GM23338 (cell line): ENCODE results near the gene WNK2. TPM values are rescaled to one million over a fixed set of nuclear protein-coding genes. Genes with fewer than 3 reads are reported as not detected.

ENCODE experiments used
- ATAC-seq: fragments of 200-7000 bp; cut with Tn5 transposase; 3 replicates; pipeline ENCODE4 v1.9.1; 2020
- DNase-seq: peaks from one replicate; pipeline ENCODE4 v3.0.0-alpha.2; 2015; ENCODE audit warnings: low spot score
- H2AFZ ChIP-seq: fragments of 200-600 bp; sonication (generic); 2 replicates; pipeline ENCODE4 v1.8.0; 2016; ENCODE audit warnings: antibody characterized with exemption, mild to moderate bottlenecking, moderate library complexity
- H3F3A ChIP-seq: fragments of 200-600 bp; sonication (generic); replicated peaks from 2 replicates; pipeline ENCODE4 v1.8.0; 2017; ENCODE audit warnings: antibody characterized with exemption, mixed run types, low read depth
- H3K27ac ChIP-seq: fragments of 200-600 bp; sonication (generic); 2 replicates; pipeline ENCODE4 v1.6.1; 2016; ENCODE audit warnings: low read depth
- H3K27me3 ChIP-seq: fragments of 200-600 bp; sonication (generic); 2 replicates; pipeline ENCODE4 v1.8.0; 2016; ENCODE audit warnings: mild to moderate bottlenecking, mixed run types, moderate library complexity; ENCODE audit not compliant: insufficient read depth
- H3K36me3 ChIP-seq: fragments of 200-600 bp; sonication (generic); 2 replicates; pipeline ENCODE4 v1.8.0; 2016; ENCODE audit warnings: mild to moderate bottlenecking; ENCODE audit not compliant: insufficient read depth
- H3K4me1 ChIP-seq: fragments of 200-600 bp; sonication (generic); 2 replicates; pipeline ENCODE4 v1.8.0; 2016; ENCODE audit warnings: mild to moderate bottlenecking, moderate library complexity; ENCODE audit not compliant: insufficient read depth
- H3K4me2 ChIP-seq: fragments of 200-600 bp; sonication (generic); 2 replicates; pipeline ENCODE4 v1.7.1; 2017; ENCODE audit warnings: mixed run types
- H3K4me3 ChIP-seq: fragments of 200-600 bp; sonication (generic); 2 replicates; pipeline ENCODE4 v1.6.1; 2016; ENCODE audit warnings: mixed run types
- H3K79me2 ChIP-seq: fragments of 200-600 bp; sonication (generic); replicated peaks from 2 replicates; pipeline ENCODE4 v1.8.0; 2017; ENCODE audit warnings: mild to moderate bottlenecking; ENCODE audit not compliant: insufficient read depth
- H3K9me2 ChIP-seq: fragments of 200-600 bp; sonication (generic); 2 replicates; pipeline ENCODE4 v1.8.0; 2017; ENCODE audit not compliant: insufficient read depth
- H4K20me1 ChIP-seq: fragments of 200-600 bp; sonication (generic); replicated peaks from 2 replicates; pipeline ENCODE4 v1.8.0; 2017; ENCODE audit warnings: mild to moderate bottlenecking; ENCODE audit not compliant: insufficient read depth
- H3K27ac Mint-ChIP-seq: 2 replicates; pipeline ENCODE4 v1.8.0; 2020; ENCODE audit warnings: inconsistent platforms, mild to moderate bottlenecking, moderate library complexity, mixed read lengths
- H3K27me3 Mint-ChIP-seq: 3 replicates; pipeline ENCODE4 v1.8.0; 2022; ENCODE audit warnings: low read depth, mild to moderate bottlenecking, moderate library complexity, mixed read lengths, inconsistent platforms; ENCODE audit not compliant: insufficient read depth, poor library complexity
- H3K36me3 Mint-ChIP-seq: 3 replicates; pipeline ENCODE4 v1.8.0; 2021; ENCODE audit warnings: low read depth, mild to moderate bottlenecking, inconsistent platforms, moderate library complexity, mixed read lengths
- H3K4me1 Mint-ChIP-seq: 3 replicates; pipeline ENCODE4 v1.8.0; 2020; ENCODE audit warnings: mild to moderate bottlenecking, inconsistent platforms, mixed read lengths
- H3K4me3 Mint-ChIP-seq: 3 replicates; pipeline ENCODE4 v1.8.0; 2021; ENCODE audit warnings: moderate library complexity, mild to moderate bottlenecking, inconsistent platforms, mixed read lengths
- H3K9me3 Mint-ChIP-seq: 3 replicates; pipeline ENCODE4 v1.8.0; 2020; ENCODE audit warnings: moderate library complexity, mild to moderate bottlenecking, inconsistent platforms, mixed read lengths
- CREB1 ChIP-seq: fragments of 250-450 bp; sonication (Bioruptor Pico); IDR thresholded peaks from 2 replicates; pipeline ENCODE4 v1.5.0; 2020; ENCODE audit warnings: low read depth, mild to moderate bottlenecking, moderate library complexity
- EZH2 ChIP-seq: fragments of 200-600 bp; sonication (generic); IDR thresholded peaks from one replicate; pipeline ENCODE4 v1.8.0; 2017; ENCODE audit warnings: antibody characterized with exemption, mild to moderate bottlenecking, low read depth; ENCODE audit not compliant: unreplicated experiment
- JUNB ChIP-seq: IDR thresholded peaks from one replicate; pipeline ENCODE4 v1.6.1; 2016; ENCODE audit warnings: antibody characterized with exemption; ENCODE audit not compliant: unreplicated experiment
- REST ChIP-seq: IDR thresholded peaks from one replicate; pipeline ENCODE4 v1.6.1; 2018; ENCODE audit warnings: antibody characterized with exemption; ENCODE audit not compliant: unreplicated experiment
- STAT1 ChIP-seq: IDR thresholded peaks from one replicate; pipeline ENCODE4 v1.6.1; 2016; ENCODE audit warnings: antibody characterized with exemption; ENCODE audit not compliant: unreplicated experiment
- ZNF331 ChIP-seq: fragments of 250-450 bp; sonication (Bioruptor Pico); IDR thresholded peaks from 2 replicates; pipeline ENCODE4 v1.5.0; 2020; ENCODE audit warnings: low read depth, mild to moderate bottlenecking, moderate library complexity
- ZNF462 ChIP-seq: fragments of 250-450 bp; sonication (Bioruptor Pico); IDR thresholded peaks from 2 replicates; pipeline ENCODE4 v1.5.0; 2020; ENCODE audit warnings: mild to moderate bottlenecking, moderate library complexity
- polyA plus RNA-seq: library from polyadenylated mRNA; unstranded; fragments of >200 nt; fragmentation: Nextera tagmentation; extraction: Ambion mirVana; gene quantifications from 2 replicates; pipeline ENCODE4 v1.2.1, GENCODE V29; 2016
- total RNA-seq: library from RNA; depleted of rRNA; stranded (reverse); fragments of >200 nt; shearing (Covaris generic); gene quantifications from 2 replicates; pipeline ENCODE4 v1.2.3, GENCODE V29; 2014

Gene WNK2
- total and polyA plus RNA-seq, 2 experiments from 2014 or later = 56.4 to 102 TPM

- no peak overlapping the region for H3K27ac Mint-ChIP-seq
These were observed 12.4 kb downstream of the WNK2 start for GRCh38 chr9:93196096-93197055.

More at GRCh38 chr9:93196096-93197055, 12.4 kb downstream of the WNK2 start:
- peaks cover 8% of the 10 kb centered on the region; the same call in 2 of the 3 replicates for H3K36me3 Mint-ChIP-seq
- H3K27me3 ChIP-seq = no peaks in the 10 kb centered on the region
- peaks cover 26% of the 10 kb centered on the region for H3K4me1 ChIP-seq
- H3K36me3 ChIP-seq = no peaks in the 10 kb centered on the region
- no peak for ATAC-seq
- H4K20me1 ChIP-seq = peaks cover 26% of the 10 kb centered on the region
- no peak overlapping the region for H2AFZ ChIP-seq
- no peak overlapping the region for H3K27ac ChIP-seq
- no peaks in the 10 kb centered on the region for H3K9me2 ChIP-seq
- no peak overlapping the region for H3K4me3 ChIP-seq
- H3K27me3 Mint-ChIP-seq = peaks cover 7% of the 10 kb centered on the region
- H3F3A ChIP-seq = no peaks in the 10 kb centered on the region
- no peak for TF ChIP-seq ZNF462 (CRISPR knock-in tag)
- TF ChIP-seq EZH2 = no peak
- TF ChIP-seq REST = no peak
- no peak for TF ChIP-seq CREB1
- TF ChIP-seq ZNF331 (CRISPR knock-in tag) = no peak
- no peak for TF ChIP-seq JUNB
- no peak for TF ChIP-seq STAT1
- DNase-seq = no peak
- peaks cover 86% of the 10 kb centered on the region for H3K79me2 ChIP-seq
- H3K9me3 Mint-ChIP-seq = no peaks in the 10 kb centered on the region
- peaks cover 47% of the 10 kb centered on the region for H3K4me1 Mint-ChIP-seq
- no peak overlapping the region for H3K4me2 ChIP-seq
- H3K4me3 Mint-ChIP-seq = no peak overlapping the region
